Mucosa of rectum (tissue), 2 donors: ENCODE measurements around the gene GARIN5A.
"Not testable (repeated sequence)": the region's sequence is repeated elsewhere in the genome, so short reads cannot be mapped to it uniquely, and the experiment has no call there.

Source experiments
- H3K27ac ChIP-seq, 2 donors: one replicate each; pipeline ENCODE4 v1.7.0; 2013; ENCODE audit warnings: inconsistent platforms in 2 of 2, low read depth in 2 of 2, low read length in 2 of 2
- H3K27me3 ChIP-seq, 2 donors: one replicate each; pipeline ENCODE4 v1.7.0; 2013; ENCODE audit warnings: low read length in 2 of 2; ENCODE audit not compliant: control insufficient read depth in 2 of 2, insufficient read depth in 2 of 2
- H3K36me3 ChIP-seq, 2 donors: one replicate each; pipeline ENCODE4 v1.7.0; 2013; ENCODE audit warnings: low read length in 2 of 2; ENCODE audit not compliant: control insufficient read depth in 2 of 2, insufficient read depth in 2 of 2
- H3K4me1 ChIP-seq, 2 donors: one replicate each; pipeline ENCODE4 v1.7.0; 2013; ENCODE audit warnings: low read length in 2 of 2, mild to moderate bottlenecking in 1 of 2; ENCODE audit not compliant: control insufficient read depth in 2 of 2, insufficient read depth in 2 of 2
- H3K4me3 ChIP-seq, 2 donors: one replicate each; pipeline ENCODE4 v1.7.0; 2013; ENCODE audit warnings: low read length in 2 of 2
- H3K9ac ChIP-seq, 2 donors: one replicate each; pipeline ENCODE4 v1.7.0; 2013; ENCODE audit warnings: low read length in 2 of 2, low read depth in 1 of 2, mild to moderate bottlenecking in 1 of 2
- H3K9me3 ChIP-seq, 2 donors: one replicate each; pipeline ENCODE4 v1.7.0; 2013; ENCODE audit warnings: low read length in 2 of 2; ENCODE audit not compliant: control insufficient read depth in 2 of 2
- donor health status: healthy.
- donor health status: Normal muscosa, but diverticular disease.

GARIN5A gene

DNA sequence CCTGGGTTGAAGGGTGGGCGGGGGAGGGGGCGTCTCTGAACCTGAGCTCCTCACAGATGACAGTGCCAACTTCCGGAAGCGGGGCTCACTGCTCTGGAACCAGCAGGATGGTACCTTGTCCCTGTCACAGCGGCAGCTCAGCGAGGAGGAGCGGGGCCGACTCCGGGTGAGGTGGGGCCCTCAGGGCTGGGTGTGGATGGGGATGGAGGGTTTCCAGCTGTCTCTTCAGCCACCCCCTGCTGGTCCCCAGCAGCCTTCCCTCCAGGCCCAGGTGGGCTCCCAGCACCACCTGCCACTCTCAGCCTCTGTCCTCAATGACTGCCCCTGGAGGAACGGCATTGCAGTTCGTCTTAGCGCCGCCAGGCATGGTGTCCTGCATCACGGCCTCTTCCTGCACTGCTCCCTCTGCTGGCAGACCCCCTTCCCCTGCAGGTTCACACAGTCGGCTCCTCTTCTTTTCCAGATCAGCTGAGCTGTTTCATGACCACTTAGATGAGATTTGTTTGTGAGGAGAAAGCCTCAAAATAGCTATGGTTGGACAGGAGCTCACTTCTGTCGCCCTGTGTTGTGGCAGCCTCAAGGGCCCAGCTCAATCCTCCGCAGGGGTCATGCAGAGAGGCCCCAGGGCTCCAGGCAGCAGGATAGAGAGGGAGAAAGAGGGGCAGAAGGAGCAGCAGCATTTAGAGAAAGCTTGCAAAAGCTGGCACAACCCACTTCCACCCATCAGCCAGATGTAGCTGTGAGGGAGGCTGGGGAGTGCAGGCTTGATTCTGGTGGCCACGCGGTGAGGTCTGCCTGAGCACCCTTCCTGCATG lies 2.5 kb upstream of the GARIN5A start:
- Histone ChIP-seq H3K4me1 (peaks cover 10 to 14% of the 10 kb centered on the region in 2 donors), H3K9ac (no peak overlapping the region), H3K4me3 (no peak overlapping the region), H3K27me3 (no peaks in the 10 kb centered on the region), H3K9me3 (no peaks in the 10 kb centered on the region), H3K36me3 (peaks cover 37 to 42% of the 10 kb centered on the region in 2 donors), H3K27ac (no peak overlapping the region)

DNA sequence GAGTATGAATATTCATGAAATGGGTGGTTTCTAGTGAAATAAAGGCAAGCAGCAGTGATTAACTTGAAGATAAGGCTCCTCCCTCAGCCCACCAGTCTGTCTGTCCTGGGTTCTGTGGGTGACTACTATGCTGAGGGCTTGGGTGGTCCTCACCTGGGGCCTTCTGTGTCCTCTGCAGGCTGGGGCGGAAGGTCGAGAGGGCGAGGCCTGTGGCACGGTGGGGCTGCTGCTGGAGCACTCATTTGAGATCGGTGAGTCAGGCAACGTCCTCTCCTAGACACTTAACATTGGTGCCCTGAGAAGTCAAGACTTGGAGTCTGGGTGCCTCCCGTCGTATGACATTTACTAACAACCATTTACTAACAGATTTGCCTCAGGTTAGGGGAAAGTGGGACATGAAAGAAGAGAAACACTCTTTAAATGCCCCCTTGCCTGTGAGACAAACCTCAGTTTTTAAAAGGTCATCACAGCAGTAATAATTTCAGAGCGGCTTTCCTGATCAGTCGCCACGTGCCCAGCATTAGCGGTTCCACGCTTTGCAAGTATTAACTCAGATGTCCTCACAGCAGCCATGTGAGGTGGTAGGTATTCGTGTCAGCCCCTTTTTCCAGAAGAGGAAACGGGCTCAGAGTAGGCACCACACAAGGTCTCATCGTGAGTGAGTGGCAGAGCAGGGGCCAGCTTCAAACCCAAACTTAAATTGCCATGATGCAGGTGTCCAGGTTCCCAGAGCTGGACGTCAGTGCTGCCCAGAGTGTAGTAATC lies 1.3 kb upstream of the GARIN5A start:
- Histone ChIP-seq H3K36me3 (peaks cover 31 to 36% of the 10 kb centered on the region in 2 donors), H3K4me1 (peaks cover 10 to 14% of the 10 kb centered on the region in 2 donors), H3K9me3 (no peaks in the 10 kb centered on the region), H3K9ac (peak overlapping the region in 1 of 2 donors; percentile 94), H3K27ac (no peak overlapping the region), H3K4me3 (peak overlapping the region in 1 of 2 donors; percentile 92), H3K27me3 (no peaks in the 10 kb centered on the region)

GRCh38 chr19:50476907-50477238 lies 225 bp upstream of the GARIN5A start:
- peaks cover 10 to 14% of the 10 kb centered on the region in 2 donors for H3K4me1 ChIP-seq
- peak overlapping the region; percentile 92 to 94 for H3K9ac ChIP-seq
- peak overlapping the region; percentile 92 to 95 for H3K4me3 ChIP-seq
- H3K9me3 ChIP-seq, result no peaks in the 10 kb centered on the region
- H3K27ac ChIP-seq, result peak overlapping the region; percentile 85 to 92
- H3K36me3 ChIP-seq, result peaks cover 30% of the 10 kb centered on the region in 2 donors
- no peaks in the 10 kb centered on the region for H3K27me3 ChIP-seq

DNA sequence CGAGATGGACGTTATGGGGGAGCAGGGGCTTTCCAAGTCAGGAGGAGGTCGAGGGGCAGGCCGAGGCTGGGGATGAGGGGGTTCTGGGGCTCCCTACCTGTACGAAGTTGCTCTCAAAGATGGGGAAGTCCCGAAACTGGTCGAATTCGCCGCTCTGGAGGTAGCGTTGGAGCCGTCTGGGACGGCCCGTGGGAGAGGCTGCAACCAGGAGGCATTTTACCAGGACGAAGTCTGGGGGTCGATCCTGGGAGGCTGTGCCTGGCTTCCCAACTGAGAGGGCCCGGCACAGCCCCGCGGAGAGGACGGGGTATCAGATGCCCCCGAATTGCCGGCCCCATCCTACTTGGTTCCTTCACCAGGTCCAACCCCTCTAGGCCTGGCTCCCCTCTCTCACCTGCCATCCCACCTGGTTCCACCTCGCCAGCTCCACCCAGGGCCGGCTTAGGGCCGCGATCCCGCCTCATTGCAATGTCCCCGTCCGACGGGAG lies 868 bp downstream of the GARIN5A start:
- peak overlapping the region; percentile 85 to 92 for H3K27ac ChIP-seq
- no peak overlapping the region for H3K9ac ChIP-seq
- H3K27me3 ChIP-seq, result no peaks in the 10 kb centered on the region
- H3K9me3 ChIP-seq, result no peaks in the 10 kb centered on the region
- H3K36me3 ChIP-seq, result peaks cover 19 to 21% of the 10 kb centered on the region in 2 donors
- H3K4me1 ChIP-seq, result peaks cover 10 to 14% of the 10 kb centered on the region in 2 donors
- H3K4me3 ChIP-seq, result peak overlapping the region in 1 of 2 donors; percentile 92

- no peak overlapping the region for H3K27ac ChIP-seq
- H3K9me3 ChIP-seq, result no peaks in the 10 kb centered on the region
- no peak overlapping the region for H3K4me3 ChIP-seq
- no peak overlapping the region for H3K9ac ChIP-seq
- peaks cover 10 to 14% of the 10 kb centered on the region in 2 donors for H3K4me1 ChIP-seq
- H3K27me3 ChIP-seq, result no peaks in the 10 kb centered on the region
- peaks cover 13 to 15% of the 10 kb centered on the region in 2 donors for H3K36me3 ChIP-seq
Observed at GRCh38 chr19:50475101-50475568, 1.5 kb downstream of the GARIN5A start.

DNA sequence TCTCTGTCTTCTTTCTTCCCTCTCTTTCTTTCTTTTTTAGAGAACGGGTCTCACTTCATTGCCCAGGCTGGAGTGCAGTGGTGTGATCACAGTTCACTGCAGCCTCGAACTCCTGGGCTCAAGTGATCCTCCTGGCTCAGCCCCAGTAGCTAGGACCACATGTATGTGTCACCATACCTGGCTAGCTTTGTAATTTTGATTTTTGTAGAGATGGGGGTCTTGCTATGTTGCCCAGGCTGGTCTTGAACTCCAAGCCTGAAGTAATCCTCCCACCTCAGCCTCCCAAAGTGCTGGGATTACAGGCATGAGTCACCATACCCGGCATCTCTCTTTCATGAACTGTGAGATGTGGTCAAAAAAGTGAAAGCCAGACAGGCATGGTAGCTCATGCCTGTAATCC lies 3.3 kb downstream of the GARIN5A start:
- not testable (repeated sequence) for H3K27ac ChIP-seq, H3K4me3 ChIP-seq, H3K36me3 ChIP-seq, H3K9ac ChIP-seq, H3K27me3 ChIP-seq, H3K9me3 ChIP-seq
- H3K4me1 ChIP-seq, result peaks cover 10 to 11% of the 10 kb centered on the region in 2 donors

- no peak overlapping the region for H3K9ac ChIP-seq
- H3K4me1 ChIP-seq, result peaks cover 3 to 9% of the 10 kb centered on the region in 2 donors
- H3K27me3 ChIP-seq, result peaks cover 0 to 1% of the 10 kb centered on the region in 2 donors
- H3K9me3 ChIP-seq, result no peaks in the 10 kb centered on the region
- no peaks in the 10 kb centered on the region for H3K36me3 ChIP-seq
- no peak overlapping the region for H3K27ac ChIP-seq
- no peak overlapping the region for H3K4me3 ChIP-seq
Observed at GRCh38 chr19:50468818-50469217, 7.8 kb downstream of the GARIN5A start.

- H3K4me3 ChIP-seq, result no peak overlapping the region
- H3K27ac ChIP-seq, result no peak overlapping the region
- H3K9ac ChIP-seq, result no peak overlapping the region
- no peaks in the 10 kb centered on the region for H3K36me3 ChIP-seq
- peaks cover 0 to 1% of the 10 kb centered on the region in 2 donors for H3K27me3 ChIP-seq
- peaks cover 3 to 9% of the 10 kb centered on the region in 2 donors for H3K4me1 ChIP-seq
- no peaks in the 10 kb centered on the region for H3K9me3 ChIP-seq
Observed at GRCh38 chr19:50467566-50467965, 9.1 kb downstream of the GARIN5A start.

- Histone ChIP-seq H3K4me3 (no peak overlapping the region), H3K27ac (no peak overlapping the region), H3K9ac (no peak overlapping the region), H3K9me3 (no peaks in the 10 kb centered on the region), H3K4me1 (peaks cover 3 to 9% of the 10 kb centered on the region in 2 donors), H3K27me3 (peaks cover 0 to 1% of the 10 kb centered on the region in 2 donors), H3K36me3 (no peaks in the 10 kb centered on the region)
Observed at GRCh38 chr19:50466706-50467039, 10.0 kb downstream of the GARIN5A start.
